Vagina (tissue), 2 donors: Measurements from ENCODE around the gene UACA. TPM values are rescaled to one million over a fixed set of nuclear protein-coding genes. Genes with fewer than 3 reads are reported as not detected.

ENCODE experiments used
- DNase-seq, 2 donors: peaks; one replicate each; pipeline ENCODE4 v3.0.0-alpha.2; 2017; ENCODE audit errors: extremely low spot score in 2 of 2
- H3K27ac ChIP-seq: fragments of 200-600 bp; sonication (generic); one replicate; pipeline ENCODE4 v1.5.1; 2019
- H3K27me3 ChIP-seq: fragments of 200-600 bp; sonication (generic); one replicate; pipeline ENCODE4 v1.5.1; 2019
- H3K36me3 ChIP-seq, 2 donors: fragments of 200-600 bp; sonication (generic); one replicate each; pipeline ENCODE4 v1.5.1; 2017 to 2019
- H3K4me1 ChIP-seq: fragments of 200-600 bp; sonication (generic); one replicate; pipeline ENCODE4 v1.5.1; 2019
- H3K4me3 ChIP-seq, 2 donors: fragments of 200-600 bp; sonication (generic); 1 replicate in 1 of 2; 2 replicates in 1 of 2; pipeline ENCODE4 v1.5.1; 2016 to 2019
- H3K9me3 ChIP-seq: fragments of 200-600 bp; sonication (generic); one replicate; pipeline ENCODE4 v1.5.1; 2019
- POLR2A ChIP-seq, 2 donors: fragments of 450-650 bp; IDR thresholded peaks; one replicate each; pipeline ENCODE4 v1.6.1; 2017; ENCODE audit warnings: antibody characterized with exemption in 2 of 2, mild to moderate bottlenecking in 2 of 2, moderate library complexity in 2 of 2
- POLR2AphosphoS5 ChIP-seq, 2 donors: sonication (generic); formaldehyde crosslinking; IDR thresholded peaks; one replicate each; pipeline ENCODE4 v1.9.0; 2017; ENCODE audit warnings: antibody characterized with exemption in 2 of 2, mild to moderate bottlenecking in 2 of 2, low read depth in 1 of 2; ENCODE audit not compliant: insufficient read depth in 1 of 2
- intact Hi-C: fragments of 100-400 bp; cut with DNase I; formaldehyde crosslinking; loops from one replicate; pipeline ENCODE4 v1.15.1; 2023
- total RNA-seq: library from RNA; depleted of rRNA; stranded (reverse); fragments of >200 nt; gene quantifications from one replicate; pipeline ENCODE4 v1.2.3, GENCODE V29; 2016
- TF ChIP-seq, protein P1 (sequence below), 3 experiments: fragments of 450-650 bp in 2 of 3; fragments of 200-600 bp in 1 of 3; sonication (generic) in 1 of 3; IDR thresholded peaks; one replicate each; pipeline ENCODE4 v1.5.1; 2017 to 2019; ENCODE audit warnings: antibody characterized with exemption in 3 of 3, mild to moderate bottlenecking in 2 of 3, moderate library complexity in 2 of 3

The UACA gene
- total RNA-seq, 1 donor from 2014 or later = 40.3 TPM

DNA sequence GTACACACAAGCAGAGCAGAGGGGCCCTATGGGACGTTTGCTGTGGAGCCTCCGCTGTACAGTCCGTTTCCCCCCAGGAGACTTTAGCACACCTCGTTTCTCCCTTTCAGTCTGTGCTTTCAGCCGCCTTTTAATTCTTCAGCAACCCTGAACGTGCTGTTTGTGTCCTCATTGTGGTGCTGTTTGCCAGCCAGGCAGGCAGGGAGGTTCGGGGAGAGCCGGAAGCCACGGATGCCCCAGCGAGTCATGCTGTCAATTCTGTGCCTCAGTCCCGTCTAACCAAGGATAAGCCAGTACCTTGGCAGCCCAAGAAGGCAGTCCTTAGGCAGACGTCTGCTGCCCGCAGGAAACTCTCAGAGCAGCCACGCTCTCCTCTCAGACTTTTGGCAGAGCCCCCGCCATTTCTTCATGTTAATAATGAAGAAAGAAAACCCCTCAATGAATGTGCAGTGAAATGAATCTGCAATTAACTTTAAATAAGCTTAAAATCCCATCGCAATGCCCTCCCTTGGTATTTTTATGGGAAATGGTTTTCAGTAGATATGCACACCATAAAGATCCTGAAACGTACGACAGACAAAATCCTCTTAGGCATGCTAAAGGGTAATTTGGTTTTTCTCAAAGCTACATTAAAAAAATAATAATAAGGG, 158.6 kb downstream of the UACA start:
- Histone ChIP-seq H3K27me3 (no peaks in the 10 kb centered on the region), H3K9me3 (peaks cover 3% of the 10 kb centered on the region), H3K4me3 (no peak overlapping the region), H3K36me3 (no peaks in the 10 kb centered on the region), H3K4me1 (peaks cover 54% of the 10 kb centered on the region), H3K27ac (peak overlapping the region; percentile 63)
- intact Hi-C loops = no loop called here
- TF ChIP-seq POLR2AphosphoS5 (IDR thresholded peaks at IDR 0.05; ENCODE audit: insufficient read depth in 1 of 2, low read depth in 1 of 2) (no peak), POLR2A (IDR thresholded peaks at IDR 0.05) (no peak)
- TF ChIP-seq, protein P1, sequence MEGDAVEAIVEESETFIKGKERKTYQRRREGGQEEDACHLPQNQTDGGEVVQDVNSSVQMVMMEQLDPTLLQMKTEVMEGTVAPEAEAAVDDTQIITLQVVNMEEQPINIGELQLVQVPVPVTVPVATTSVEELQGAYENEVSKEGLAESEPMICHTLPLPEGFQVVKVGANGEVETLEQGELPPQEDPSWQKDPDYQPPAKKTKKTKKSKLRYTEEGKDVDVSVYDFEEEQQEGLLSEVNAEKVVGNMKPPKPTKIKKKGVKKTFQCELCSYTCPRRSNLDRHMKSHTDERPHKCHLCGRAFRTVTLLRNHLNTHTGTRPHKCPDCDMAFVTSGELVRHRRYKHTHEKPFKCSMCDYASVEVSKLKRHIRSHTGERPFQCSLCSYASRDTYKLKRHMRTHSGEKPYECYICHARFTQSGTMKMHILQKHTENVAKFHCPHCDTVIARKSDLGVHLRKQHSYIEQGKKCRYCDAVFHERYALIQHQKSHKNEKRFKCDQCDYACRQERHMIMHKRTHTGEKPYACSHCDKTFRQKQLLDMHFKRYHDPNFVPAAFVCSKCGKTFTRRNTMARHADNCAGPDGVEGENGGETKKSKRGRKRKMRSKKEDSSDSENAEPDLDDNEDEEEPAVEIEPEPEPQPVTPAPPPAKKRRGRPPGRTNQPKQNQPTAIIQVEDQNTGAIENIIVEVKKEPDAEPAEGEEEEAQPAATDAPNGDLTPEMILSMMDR (IDR thresholded peaks at IDR 0.05) = no peak
- DNase-seq = peak in 1 of 2 donors; percentile 55

Other genes starting within 250 kb of the UACA start
- gene LARP6, start 90.6 kb upstream of the UACA start, total RNA-seq = 50.6 TPM
- gene THAP10, start 128.9 kb upstream of the UACA start, total RNA-seq = 2.7 TPM
- gene LRRC49, start 129.3 kb upstream of the UACA start, total RNA-seq = 8.8 TPM